Adrenal gland (tissue), 12 donors: ENCODE measurements around the gene PRKCH. TPM values are rescaled to one million over a fixed set of nuclear protein-coding genes. Genes with fewer than 3 reads are reported as not detected.

Experiments
- DNase-seq, 7 donors: peaks; one replicate each; pipeline ENCODE4 v3.0.0-alpha.2; 2019 to 2020
- H3K27ac ChIP-seq, 5 donors: fragments of 200-600 bp; sonication (generic) in 4 of 5; 1 replicate in 3 of 5; 2 replicates in 2 of 5; pipeline versions ENCODE4 v1.5.1 to v1.8.0; 2016 to 2020; ENCODE audit warnings: mild to moderate bottlenecking in 1 of 5
- H3K27me3 ChIP-seq: fragments of 200-600 bp; 2 replicates; pipeline ENCODE4 v1.8.0; 2021
- H3K36me3 ChIP-seq, 2 donors: fragments of 200-600 bp; replicated peaks in 1 of 2; 1 replicate in 1 of 2; 2 replicates in 1 of 2; pipeline versions ENCODE4 v1.5.1 to v1.8.0; 2018 to 2022
- H3K4me1 ChIP-seq, 2 donors: fragments of 200-600 bp; replicated peaks in 1 of 2; 1 replicate in 1 of 2; 2 replicates in 1 of 2; pipeline versions ENCODE4 v1.5.1 to v1.8.0; 2018 to 2021
- H3K4me3 ChIP-seq, 4 donors: fragments of 200-600 bp; sonication (generic) in 3 of 4; one replicate each; pipeline ENCODE4 v1.5.1; 2016 to 2018
- H3K9me3 ChIP-seq, 3 donors: fragments of 200-600 bp; sonication (generic) in 1 of 3; replicated peaks in 1 of 3; 1 replicate in 2 of 3; 2 replicates in 1 of 3; pipeline versions ENCODE4 v1.5.1 to v1.8.0; 2016 to 2021
- CTCF ChIP-seq, 6 experiments: fragments of 450-650 bp in 4 of 6; fragments of 200-600 bp in 2 of 6; sonication (generic) in 1 of 6; IDR thresholded peaks; 1 replicate in 5 of 6; 2 replicates in 1 of 6; pipeline versions ENCODE4 v1.5.1 to v1.8.0; 2016 to 2021; ENCODE audit warnings: antibody characterized with exemption in 6 of 6, mild to moderate bottlenecking in 2 of 6, moderate library complexity in 1 of 6
- POLR2A ChIP-seq, 2 donors: fragments of 450-650 bp; IDR thresholded peaks; one replicate each; pipeline ENCODE4 v1.6.1; 2017; ENCODE audit warnings: antibody characterized with exemption in 2 of 2, mild to moderate bottlenecking in 2 of 2, moderate library complexity in 1 of 2
- WGBS, 4 donors: extraction: QIAGEN DNeasy Blood & Tissue Kit in 2 of 4; methylation state at CpG; one replicate each; pipeline versions ENCODE4 v1.1.5 to v1.1.7; 2013 to 2017; 5-methylcytosine and 5-hydroxymethylcytosine counted together
- intact Hi-C, 2 donors: fragments of 100-400 bp; cut with DNase I; formaldehyde crosslinking; loops; one replicate each; pipeline versions ENCODE4 v1.14.1 to v1.15.0; 2022 to 2023
- polyA plus RNA-seq, 3 donors: library from polyadenylated mRNA; stranded (reverse); fragments of 200-250 nt in 2 of 3; fragments of 350-450 nt in 1 of 3; fragmentation: Illumina TruSeq in 1 of 3; extraction: RNeasy Lipid Tissue Mini Kit (QIAGEN cat#74804) in 1 of 3; gene quantifications; one replicate each; pipeline ENCODE4 v1.2.3, GENCODE V29; 2013 to 2014
- total RNA-seq, 9 donors: library from RNA; depleted of rRNA in 4 of 9; stranded (reverse); fragments of >200 nt in 4 of 9; fragments of 120-200 nt in 1 of 9; fragmentation: NEBNext Ultra II Directional in 1 of 9; extraction: Animal tissue kit (Norgen Biotek cat#: 25700) in 1 of 9; gene quantifications; one replicate each; pipeline versions ENCODE4 v1.1.0 to v1.2.4, GENCODE V29; 2013 to 2023
- donor health status: healthy with polysubstance abuse.
- donor health status: Bipolar disorder and iron deficiency.
- donor health status: DM: yes; HTN: yes; CAD: no.
- donor health status: DM: no; HTN: no; CAD: no.
- donor health status: DM: no; HTN: no; CAD: no.
- donor health status: DM: yes; HTN: yes; CAD: no.

PRKCH gene
- total and polyA plus RNA-seq, 12 donors: 7.8 to 28.1 (median 17.0) TPM

- DNase-seq: no peak
- Histone ChIP-seq H3K9me3 (no peaks in the 10 kb centered on the region), H3K4me1 (no peaks in the 10 kb centered on the region), H3K27ac (no peak overlapping the region), H3K36me3 (no peaks in the 10 kb centered on the region), H3K27me3 (no peaks in the 10 kb centered on the region), H3K4me3 (no peak overlapping the region)
- 86 to 97% (median 95%) methylated on average over 1 of the region's 1 CpG for WGBS, 4 donors
- TF ChIP-seq CTCF (IDR thresholded peaks at IDR 0.05) (no peak), POLR2A (IDR thresholded peaks at IDR 0.05) (no peak)
- intact Hi-C loops: no loop called here
Observed at GRCh38 chr14:61394542-61394941, 73.2 kb downstream of the PRKCH start.

DNA sequence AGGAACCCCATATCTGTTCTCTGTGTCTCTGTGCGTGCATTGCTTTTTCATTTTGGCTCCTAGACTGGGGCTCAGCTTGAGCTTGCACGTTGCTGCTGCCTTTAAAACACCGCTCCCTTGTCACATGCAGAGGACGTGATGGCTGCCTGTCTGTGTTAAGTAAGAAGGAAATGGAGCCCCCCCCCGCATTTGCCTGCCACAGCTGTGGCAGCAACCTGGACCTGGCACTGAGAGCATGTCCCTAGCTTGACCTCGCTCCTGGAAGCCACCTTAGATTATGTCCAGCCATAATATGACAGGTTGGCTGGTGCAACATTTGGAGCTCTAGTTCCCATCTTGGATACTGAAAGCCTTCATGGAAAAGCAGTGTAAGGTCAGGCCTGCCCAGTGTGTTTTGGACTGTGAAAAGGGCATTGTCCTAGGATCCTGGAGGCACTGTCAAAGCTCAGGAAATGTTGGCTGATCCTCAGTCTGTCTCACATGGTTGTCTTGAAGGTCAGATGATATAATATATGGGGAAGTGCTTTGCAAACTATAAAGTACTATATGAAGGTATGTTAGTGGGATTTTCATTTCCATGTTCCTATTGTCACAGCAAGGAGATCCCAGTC lies 73.8 kb downstream of the PRKCH start:
- no peak overlapping the region for H3K4me3 ChIP-seq
- intact Hi-C loops: no loop called here
- no peak for DNase-seq
- 69 to 89% (median 75%) methylated on average over 3 to 6 of the region's 6 CpGs for WGBS, 4 donors
- H3K36me3 ChIP-seq: no peaks in the 10 kb centered on the region
- H3K27me3 ChIP-seq: no peaks in the 10 kb centered on the region
- no peaks in the 10 kb centered on the region for H3K9me3 ChIP-seq
- TF ChIP-seq CTCF (IDR thresholded peaks at IDR 0.05) (no peak), POLR2A (IDR thresholded peaks at IDR 0.05) (no peak)
- H3K27ac ChIP-seq: no peak overlapping the region
- no peaks in the 10 kb centered on the region for H3K4me1 ChIP-seq

- no peak overlapping the region for H3K27ac ChIP-seq
- H3K4me3 ChIP-seq: no peak overlapping the region
- DNase-seq: no peak
- WGBS, 4 donors: 71 to 79% (median 76%) methylated on average over 1 of the region's 1 CpG
- TF ChIP-seq CTCF (IDR thresholded peaks at IDR 0.05): no peak
- TF ChIP-seq POLR2A (IDR thresholded peaks at IDR 0.05): no peak
- no peaks in the 10 kb centered on the region for H3K4me1 ChIP-seq
- H3K36me3 ChIP-seq: no peaks in the 10 kb centered on the region
- intact Hi-C loops: no loop called here
- no peaks in the 10 kb centered on the region for H3K27me3 ChIP-seq
- no peaks in the 10 kb centered on the region for H3K9me3 ChIP-seq
Observed at GRCh38 chr14:61396279-61396678, 74.9 kb downstream of the PRKCH start.

DNA sequence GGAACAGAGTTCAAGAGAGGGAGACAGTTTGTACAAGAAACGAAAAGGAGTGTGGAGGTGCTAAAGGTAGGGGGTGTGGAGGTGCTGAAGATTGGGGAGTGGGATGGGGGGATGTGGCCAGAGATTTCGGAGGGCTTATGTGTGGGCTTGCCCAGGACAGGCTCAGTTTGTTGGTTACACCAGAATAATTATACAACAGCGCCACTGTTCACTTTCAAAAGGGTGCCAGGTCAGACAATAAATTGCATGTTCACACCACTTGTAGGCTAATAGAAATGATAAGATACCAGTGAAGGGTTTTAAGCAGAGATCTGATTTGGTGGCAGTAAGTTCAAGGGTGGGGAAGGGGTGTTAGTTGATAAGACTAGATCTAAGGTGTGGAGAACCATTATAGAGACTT lies 75.3 kb downstream of the PRKCH start:
- Histone ChIP-seq H3K4me3 (no peak overlapping the region), H3K27ac (no peak overlapping the region), H3K9me3 (no peaks in the 10 kb centered on the region), H3K27me3 (no peaks in the 10 kb centered on the region), H3K36me3 (no peaks in the 10 kb centered on the region), H3K4me1 (no peaks in the 10 kb centered on the region)
- intact Hi-C loops: no loop called here
- TF ChIP-seq POLR2A (IDR thresholded peaks at IDR 0.05): no peak
- TF ChIP-seq CTCF (IDR thresholded peaks at IDR 0.05): no peak
- no peak for DNase-seq
- WGBS, 4 donors: 83 to 90% (median 85%) methylated on average over 3 of the region's 3 CpGs
